ENCODE results near the gene CLGN. TPM values are rescaled to one million over a fixed set of nuclear protein-coding genes. Genes with fewer than 3 reads are reported as not detected.

Gene CLGN
- polyA plus RNA-seq, 6 donors from 2014 or later, result 0.20 TPM; not detected in 5

DNA sequence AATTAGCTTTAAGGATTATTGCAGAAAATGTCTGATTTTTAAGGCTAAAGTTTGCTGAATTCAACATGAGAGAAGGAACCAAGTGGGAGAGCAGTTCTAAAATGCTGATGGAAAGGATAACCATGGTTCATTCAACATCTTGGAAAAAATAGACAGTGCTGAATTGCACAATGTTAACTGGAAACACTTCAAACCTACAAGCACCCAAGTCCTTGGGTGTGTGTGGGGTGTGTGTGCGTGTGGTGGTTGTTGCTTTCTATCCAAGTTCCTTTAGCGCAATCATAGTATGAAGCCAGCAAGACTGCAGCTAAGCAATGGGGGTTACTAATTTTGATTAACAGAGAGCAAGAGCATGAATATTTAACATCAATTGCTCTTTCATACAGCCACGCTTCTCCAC lies 83.3 kb downstream of the CLGN start:
- Mint-ChIP-seq H3K4me3 (no peak overlapping the region), H3K27me3 (peaks cover 21 to 29% (median 24%) of the 10 kb centered on the region in 3 donors)
- ATAC-seq (ENCODE audit: low read depth in 2 of 2), result no peak

GRCh38 chr4:140343303-140343702 lies 84.1 kb downstream of the CLGN start:
- no peaks in the 10 kb centered on the region for H3K36me3 Mint-ChIP-seq
- H3K27me3 Mint-ChIP-seq, result peaks cover 21 to 29% (median 24%) of the 10 kb centered on the region in 3 donors
- H3K9me3 Mint-ChIP-seq, result no peaks in the 10 kb centered on the region
- peaks cover 0 to 6% (median 6%) of the 10 kb centered on the region in 3 donors for H3K4me1 Mint-ChIP-seq
- ATAC-seq (ENCODE audit: low read depth in 2 of 2) (no peak), DNase-seq (no peak)
- peak overlapping the region in 3 of 6 donors; percentile 37 to 84 (median 76) for H3K27ac Mint-ChIP-seq
- peak overlapping the region in 1 of 8 donors; percentile 41 for H3K4me3 Mint-ChIP-seq

More for the DNA sequence above, 83.3 kb downstream of the CLGN start:
- Mint-ChIP-seq H3K9me3 (no peaks in the 10 kb centered on the region), H3K36me3 (no peaks in the 10 kb centered on the region), H3K4me1 (peaks cover 0 to 6% (median 6%) of the 10 kb centered on the region in 3 donors), H3K27ac (no peak overlapping the region)
- no peak for DNase-seq

GRCh38 chr4:140342620-140343019 lies 84.8 kb downstream of the CLGN start:
- ATAC-seq (ENCODE audit: low read depth in 2 of 2), result no peak
- no peak overlapping the region for H3K27ac Mint-ChIP-seq
- no peak overlapping the region for H3K4me3 Mint-ChIP-seq
- peaks cover 20 to 28% (median 23%) of the 10 kb centered on the region in 3 donors for H3K27me3 Mint-ChIP-seq
- peaks cover 0 to 6% (median 6%) of the 10 kb centered on the region in 3 donors for H3K4me1 Mint-ChIP-seq
- no peak for DNase-seq
- peaks cover 0 to under 1% (median 0%) of the 10 kb centered on the region in 7 donors for H3K9me3 Mint-ChIP-seq
- H3K36me3 Mint-ChIP-seq, result no peaks in the 10 kb centered on the region

Other genes with a start within 250 kb of the CLGN start
- gene SCOC, start 54.0 kb downstream of the CLGN start, polyA plus RNA-seq (ENCODE audit: low read depth in 6 of 6), result 10 to 100 TPM; 27.4 to 47.7 (median 33.7) TPM
- not detected for gene MGAT4D, start 70.6 kb upstream of the CLGN start, polyA plus RNA-seq (ENCODE audit: low read depth in 6 of 6)
- 1 to 10 TPM; 3.1 to 8.1 (median 6.7) TPM for gene ELMOD2, start 96.5 kb upstream of the CLGN start, polyA plus RNA-seq (ENCODE audit: low read depth in 6 of 6)
- gene UCP1, start 141.3 kb upstream of the CLGN start, polyA plus RNA-seq (ENCODE audit: low read depth in 6 of 6), result not detected